K562 (cell line): ENCODE measurements around the gene DPH2. TPM values are rescaled to one million over a fixed set of nuclear protein-coding genes. Genes with fewer than 3 reads are reported as not detected.

ENCODE experiments used
- ATAC-seq: fragments of 200-7000 bp; cut with Tn5 transposase; 3 replicates; pipeline ENCODE4 v1.9.1; 2020; ENCODE audit warnings: moderate library complexity
- BruUV-seq: library from RNA; stranded (reverse); fragments of 400-500 nt; replicated peaks from 2 replicates; lab custom pipeline; 2021; lab: Mats Ljungman, UMichigan
- CTCF ChIA-PET: fragments of 300-600 bp; formaldehyde crosslinking; extraction: SDS; loops from one replicate; lab custom pipeline; 2021; ENCODE audit warnings: low intra/inter-chr PET ratio; lab: Yijun Ruan, JAX
- POLR2A ChIA-PET: fragments of 300-600, 350-650 bp; sonication (Branson Sonifier 250); formaldehyde crosslinking; extraction: SDS; loops from one replicate; lab custom pipeline; 2021; ENCODE audit warnings: antibody characterized with exemption, inconsistent platforms; lab: Yijun Ruan, JAX
- DNase-seq, 4 experiments: peaks; one replicate each; pipeline versions ENCODE4 v3.0.0 to v3.0.0-alpha.2; 2011 to 2018; ENCODE audit warnings: low spot score in 3 of 4, mixed read lengths in 3 of 4; ENCODE audit errors: extremely low read depth in 1 of 4
- FAIRE-seq: peaks from 2 replicates; lab custom pipeline; 2011; peaks lifted over from hg19 to GRCh38; lab: Jason Lieb, UNC
- H2AFZ ChIP-seq: 2 replicates; pipeline ENCODE4 v1.6.0; 2011; ENCODE audit warnings: low read depth, low read length, control low read depth, inconsistent platforms
- H3K27ac ChIP-seq: fragments of 200-600 bp; 3 replicates; pipeline ENCODE4 v1.8.0; 2011; ENCODE audit warnings: low read depth, mild to moderate bottlenecking, control low read depth, inconsistent platforms, low read length, moderate library complexity, mixed read lengths; ENCODE audit errors: extremely low read depth
- H3K27me3 ChIP-seq, 2 experiments: fragments of 300-600 bp in 1 of 2; 2 replicates in 1 of 2; 3 replicates in 1 of 2; pipeline versions ENCODE4 v1.6.0 to v1.8.0; 2011; ENCODE audit warnings: inconsistent platforms in 2 of 2, low read length in 2 of 2, mild to moderate bottlenecking in 1 of 2, mixed read lengths in 1 of 2, moderate library complexity in 1 of 2; ENCODE audit not compliant: control insufficient read depth in 2 of 2, insufficient read depth in 2 of 2
- H3K36me3 ChIP-seq: fragments of 300-600 bp; 3 replicates; pipeline ENCODE4 v1.8.0; 2011; ENCODE audit warnings: mild to moderate bottlenecking, low read length, inconsistent platforms; ENCODE audit not compliant: control insufficient read depth, insufficient read depth
- H3K4me1 ChIP-seq, 2 experiments: fragments of 200-600 bp in 1 of 2; replicated peaks in 1 of 2; 2 replicates in 1 of 2; 3 replicates in 1 of 2; pipeline versions ENCODE4 v1.5.1 to v1.8.0; 2011; ENCODE audit warnings: inconsistent platforms in 2 of 2, low read length in 2 of 2, mild to moderate bottlenecking in 1 of 2, mixed read lengths in 1 of 2, moderate library complexity in 1 of 2; ENCODE audit not compliant: control insufficient read depth in 2 of 2, insufficient read depth in 2 of 2
- H3K4me2 ChIP-seq: 2 replicates; pipeline ENCODE4 v1.6.1; 2011; ENCODE audit warnings: low read length, control low read depth, inconsistent platforms, mixed read lengths; ENCODE audit not compliant: insufficient read depth
- H3K4me3 ChIP-seq: fragments of 200-600 bp; sonication (generic), shearing (Covaris generic); 2 replicates; pipeline ENCODE4 v1.5.1; 2016; ENCODE audit warnings: control low read depth, inconsistent platforms
- H3K79me2 ChIP-seq: fragments of 200-600 bp; 3 replicates; pipeline ENCODE4 v1.8.0; 2011; ENCODE audit warnings: low read length, inconsistent platforms; ENCODE audit not compliant: control insufficient read depth, insufficient read depth
- H3K9ac ChIP-seq, 2 experiments: 2 replicates each; pipeline versions ENCODE4 v1.6.0 to v1.6.1; 2011; ENCODE audit warnings: low read depth in 2 of 2, low read length in 2 of 2, control low read depth in 1 of 2, inconsistent platforms in 1 of 2, mild to moderate bottlenecking in 1 of 2, mixed read lengths in 1 of 2; ENCODE audit not compliant: insufficient read depth in 1 of 2
- H3K9me1 ChIP-seq: one replicate; pipeline ENCODE4 v1.6.0; 2011; ENCODE audit warnings: inconsistent platforms, mild to moderate bottlenecking, low read length, moderate library complexity; ENCODE audit not compliant: control insufficient read depth, insufficient read depth
- H3K9me3 ChIP-seq: replicated peaks from 2 replicates; pipeline ENCODE4 v1.5.1; 2011; ENCODE audit warnings: low read depth, low read length, inconsistent platforms; ENCODE audit not compliant: control insufficient read depth, insufficient read depth
- H4K20me1 ChIP-seq: replicated peaks from 2 replicates; pipeline ENCODE4 v1.6.1; 2011; ENCODE audit warnings: low read length, inconsistent platforms, mixed read lengths; ENCODE audit not compliant: control insufficient read depth, insufficient read depth
- CEBPG ChIP-seq, 3 experiments: fragments of 200-800 bp in 1 of 3; sonication (Bioruptor generic) in 1 of 3; sonication (generic) in 1 of 3; formaldehyde crosslinking in 1 of 3; IDR thresholded peaks in 2 of 3; conservative IDR thresholded peaks in 1 of 3; 2 replicates each; pipeline versions ENCODE4 v1.6.1 to v1.8.0; 2016 to 2022; ENCODE audit warnings: missing compliant biosample characterization in 2 of 3, missing genetic modification characterization in 2 of 3, mild to moderate bottlenecking in 1 of 3, missing genetic modification reagents in 1 of 3
- ETS2 ChIP-seq: IDR thresholded peaks from 2 replicates; pipeline ENCODE4 v1.6.1; 2016; ENCODE audit warnings: borderline replicate concordance, missing genetic modification characterization, mild to moderate bottlenecking, moderate library complexity, missing compliant biosample characterization; ENCODE audit not compliant: poor library complexity, severe bottlenecking
- ZNF121 ChIP-seq: sonication (generic); formaldehyde crosslinking; conservative IDR thresholded peaks from 2 replicates; pipeline ENCODE4 v1.8.0; 2022; ENCODE audit warnings: missing genetic modification reagents
- ZNF184 ChIP-seq: sonication (generic); formaldehyde crosslinking; IDR thresholded peaks from 2 replicates; pipeline ENCODE4 v1.5.0; 2020; ENCODE audit warnings: missing genetic modification reagents
- WGBS: fragments of 100-300 bp; shearing (Covaris generic); methylation state at CpG from one replicate; pipeline ENCODE4 v1.1.6; 2016; ENCODE audit warnings: low coverage, mixed read lengths; ENCODE audit not compliant: insufficient coverage; ENCODE audit errors: missing lambda C conversion rate; 5-methylcytosine and 5-hydroxymethylcytosine counted together
- in situ Hi-C: fragments of 300-500 bp; cut with MboI; formaldehyde crosslinking; loops from 4 replicates; pipeline ENCODE4 v1.15.0; 2018; ENCODE audit warnings: inconsistent platforms, mixed read lengths
- intact Hi-C: fragments of 100-400 bp; cut with micrococcal nuclease; formaldehyde crosslinking; loops from 2 replicates; pipeline ENCODE4 v1.14.2; 2022
- polyA plus RNA-seq, 8 experiments: library from polyadenylated mRNA; depleted of rRNA in 4 of 8; stranded (reverse) in 5 of 8; unstranded in 3 of 8; fragments of >200 nt; fragmentation: Nextera tagmentation in 2 of 8; fragmentation: Illumina TruSeq in 1 of 8; extraction: Ambion mirVana in 2 of 8; extraction: Trizol in 1 of 8; gene quantifications; 2 replicates each; pipeline versions ENCODE4 v1.2.1 to v1.2.3, GENCODE V29; 2011 to 2014; ENCODE audit warnings: inconsistent platforms in 1 of 8, missing spikeins in 1 of 8
- total RNA-seq, 7 experiments: library from RNA; depleted of rRNA in 6 of 7; stranded (reverse); fragments of >200 nt in 6 of 7; fragmentation: Illumina TruSeq in 2 of 7; extraction: Trizol in 2 of 7; gene quantifications; 2 replicates each; pipeline versions ENCODE4 v1.2.1 to v1.2.3, GENCODE V29; 2011 to 2021; ENCODE audit warnings: low replicate concordance in 1 of 7

DPH2 gene
- total and polyA plus RNA-seq, 9 of the 15 experiments (the other 6 are each of a cell fraction or from before 2014, with no cell fraction given), result 17.9 to 94.1 (median 68.1) TPM

DNA sequence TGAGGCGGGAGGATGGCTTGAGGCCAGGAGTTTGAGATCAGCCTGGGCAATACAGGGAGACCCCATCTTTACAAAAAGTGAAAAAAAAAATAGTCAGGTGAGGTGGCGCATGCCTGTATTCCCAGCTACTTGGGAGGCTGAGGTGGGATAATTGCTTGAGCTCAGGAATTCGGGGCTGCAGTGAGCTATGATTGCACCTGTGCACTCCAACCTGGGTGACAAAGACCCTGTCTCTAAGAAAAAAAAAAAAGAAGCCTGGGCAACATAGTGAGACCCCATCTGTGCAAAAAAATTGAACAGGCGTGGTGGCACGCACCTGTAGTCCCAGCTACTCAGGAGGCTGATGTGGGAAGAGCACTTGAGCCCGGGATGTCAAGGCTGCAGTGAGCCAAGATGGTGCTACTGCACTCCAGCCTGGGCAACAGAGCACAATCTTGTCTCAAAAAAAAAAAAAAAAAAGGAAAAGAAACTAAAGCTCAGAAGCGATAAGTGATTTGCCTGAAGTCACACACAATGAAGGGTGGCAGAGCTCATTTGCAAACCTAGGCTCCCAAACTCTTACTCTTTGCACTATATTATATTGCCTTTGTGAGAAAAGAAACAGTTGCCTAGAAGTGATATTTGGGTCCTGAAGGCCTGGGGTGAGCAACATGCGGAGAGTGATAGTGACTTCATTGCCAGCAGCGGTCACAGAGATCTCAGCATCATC is 23.6 kb downstream of the DPH2 start:
- POLR2A ChIA-PET, result interaction anchor here (0.6 to 1.9 kb wide), 8 partner anchors 12 to 256 kb away, joined by 3 to 7 read pairs (median 4); no protein-coding TSS in a partner anchor
- intact Hi-C loops, result loop anchor here (5.0 to 10.0 kb wide), 2 partner anchors 231 to 301 kb away; no protein-coding TSS in a partner anchor
- H3K79me2 ChIP-seq, result no peaks in the 10 kb centered on the region
- H3K9me3 ChIP-seq, result no peaks in the 10 kb centered on the region
- no peak for DNase-seq
- BruUV-seq, result no TSS peak
- FAIRE-seq, result no peak
- H2AFZ ChIP-seq, result no peak overlapping the region
- 76% methylated on average over 9 of the region's 9 CpGs for whole genome bisulfite sequencing
- H3K36me3 ChIP-seq, result no peaks in the 10 kb centered on the region
- no peak for ATAC-seq
- H3K4me1 ChIP-seq, result peaks cover 15 to 61% of the 10 kb centered on the region in 2 experiments; a peak in 4 of 5 replicates
- no peak overlapping the region for H3K4me3 ChIP-seq
- no peak overlapping the region for H3K27ac ChIP-seq
- TF ChIP-seq CEBPG (CRISPR knock-in tag; IDR thresholded peaks at IDR 0.05) (no peak), CEBPG (tag; conservative IDR thresholded peaks at IDR 0.05 in 1 of 2, IDR thresholded peaks at IDR 0.05 in 1 of 2) (no peak), ZNF121 (peak; percentile 77), ETS2 (tag) (no peak), ZNF184 (CRISPR knock-in tag) (no peak)
- TF ChIP-seq, all 486 proteins: peak for 1
- CTCF ChIA-PET, result interaction anchor here (2.1 kb wide), 1 partner anchor 55 kb away, joined by 9 read pairs; no protein-coding TSS in a partner anchor
- H3K27me3 ChIP-seq, result no peaks in the 10 kb centered on the region
- H3K9me1 ChIP-seq, result peaks cover 5% of the 10 kb centered on the region
- H3K9ac ChIP-seq, result no peak overlapping the region
- H4K20me1 ChIP-seq, result no peaks in the 10 kb centered on the region
- H3K4me2 ChIP-seq, result no peak overlapping the region
- in situ Hi-C loops, result no loop called here
